Measurements from ENCODE around the gene C1QL4.

The C1QL4 gene

GRCh38 chr12:49347311-49348193 is 10.6 kb upstream of the C1QL4 start:
- no CpG with 5 or more reads among the region's 37 CpGs for WGBS (ENCODE audit: insufficient coverage, insufficient read length)
- H3K36me3 ChIP-seq (ENCODE audit: control insufficient read depth, insufficient read depth, low read length), result no peaks in the 10 kb centered on the region
- no peak for DNase-seq (ENCODE audit: low read depth, low spot score)
- H3K27ac ChIP-seq (ENCODE audit: low read length), result no peak overlapping the region
- H3K27me3 ChIP-seq (ENCODE audit: control insufficient read depth, insufficient read depth, low read length), result peaks cover 66% of the 10 kb centered on the region
- H3K4me3 ChIP-seq (ENCODE audit: low read length), result peak overlapping the region; percentile 10; the same call in 1 of the 2 replicates
- H3K4me1 ChIP-seq (ENCODE audit: control insufficient read depth, insufficient read depth, low read length), result peaks cover 7% of the 10 kb centered on the region
- H3K9me3 ChIP-seq (ENCODE audit: control insufficient read depth, insufficient read depth, low read length), result no peaks in the 10 kb centered on the region

GRCh38 chr12:49346659-49347310 is 9.8 kb upstream of the C1QL4 start, which contains the start of gene DNAJC22:
Gene DNAJC22, plus strand, starts transcription at chr12:49346888. Its CDS starts 1,985 bp downstream, at chr12:49348873.
- Histone ChIP-seq H3K27ac (ENCODE audit: low read length) (no peak within 1 kb of the TSS), H3K4me1 (ENCODE audit: control insufficient read depth, insufficient read depth, low read length) (peaks cover 7% of the 10 kb centered on the region), H3K36me3 (ENCODE audit: control insufficient read depth, insufficient read depth, low read length) (no peaks in the 10 kb centered on the region), H3K27me3 (ENCODE audit: control insufficient read depth, insufficient read depth, low read length) (peaks cover 66% of the 10 kb centered on the region), H3K9me3 (ENCODE audit: control insufficient read depth, insufficient read depth, low read length) (no peaks in the 10 kb centered on the region), H3K4me3 (ENCODE audit: low read length) (peak within 1 kb of the TSS; percentile 21; the same call in 1 of the 2 replicates)
- WGBS (ENCODE audit: insufficient coverage, insufficient read length), result no CpG with 5 or more reads among the region's 47 CpGs
- no peak for DNase-seq (ENCODE audit: low read depth, low spot score)

GRCh38 chr12:49345825-49346658 is 9.1 kb upstream of the C1QL4 start:
- Histone ChIP-seq H3K27ac (ENCODE audit: low read length) (no peak overlapping the region), H3K4me3 (ENCODE audit: low read length) (peak overlapping the region; percentile 21; the same call in 1 of the 2 replicates), H3K9me3 (ENCODE audit: control insufficient read depth, insufficient read depth, low read length) (no peaks in the 10 kb centered on the region), H3K27me3 (ENCODE audit: control insufficient read depth, insufficient read depth, low read length) (peaks cover 74% of the 10 kb centered on the region), H3K36me3 (ENCODE audit: control insufficient read depth, insufficient read depth, low read length) (no peaks in the 10 kb centered on the region), H3K4me1 (ENCODE audit: control insufficient read depth, insufficient read depth, low read length) (peaks cover 9% of the 10 kb centered on the region)
- DNase-seq (ENCODE audit: low read depth, low spot score), result no peak
- WGBS (ENCODE audit: insufficient coverage, insufficient read length), result no CpG with 5 or more reads among the region's 61 CpGs

- no peak overlapping the region; the same call in 1 of the 2 replicates for H3K4me3 ChIP-seq (ENCODE audit: low read length)
- peaks cover 9% of the 10 kb centered on the region for H3K4me1 ChIP-seq (ENCODE audit: control insufficient read depth, insufficient read depth, low read length)
- H3K9me3 ChIP-seq (ENCODE audit: control insufficient read depth, insufficient read depth, low read length), result no peaks in the 10 kb centered on the region
- H3K36me3 ChIP-seq (ENCODE audit: control insufficient read depth, insufficient read depth, low read length), result no peaks in the 10 kb centered on the region
- H3K27me3 ChIP-seq (ENCODE audit: control insufficient read depth, insufficient read depth, low read length), result peaks cover 82% of the 10 kb centered on the region
- no CpG with 5 or more reads among the region's 70 CpGs for WGBS (ENCODE audit: insufficient coverage, insufficient read length)
- no peak overlapping the region for H3K27ac ChIP-seq (ENCODE audit: low read length)
- no peak for DNase-seq (ENCODE audit: low read depth, low spot score)
These were observed 8.2 kb upstream of the C1QL4 start for GRCh38 chr12:49345051-49345824.

GRCh38 chr12:49344486-49345050 is 7.6 kb upstream of the C1QL4 start:
- WGBS (ENCODE audit: insufficient coverage, insufficient read length), result no CpG with 5 or more reads among the region's 15 CpGs
- DNase-seq (ENCODE audit: low read depth, low spot score), result no peak
- Histone ChIP-seq H3K4me3 (ENCODE audit: low read length) (no peak overlapping the region), H3K27me3 (ENCODE audit: control insufficient read depth, insufficient read depth, low read length) (peaks cover 88% of the 10 kb centered on the region), H3K27ac (ENCODE audit: low read length) (no peak overlapping the region), H3K9me3 (ENCODE audit: control insufficient read depth, insufficient read depth, low read length) (no peaks in the 10 kb centered on the region), H3K4me1 (ENCODE audit: control insufficient read depth, insufficient read depth, low read length) (peaks cover 9% of the 10 kb centered on the region), H3K36me3 (ENCODE audit: control insufficient read depth, insufficient read depth, low read length) (no peaks in the 10 kb centered on the region)

- H3K9me3 ChIP-seq (ENCODE audit: control insufficient read depth, insufficient read depth, low read length), result no peaks in the 10 kb centered on the region
- WGBS (ENCODE audit: insufficient coverage, insufficient read length), result no CpG with 5 or more reads among the region's 33 CpGs
- H3K4me1 ChIP-seq (ENCODE audit: control insufficient read depth, insufficient read depth, low read length), result peaks cover 12% of the 10 kb centered on the region
- peaks cover 89% of the 10 kb centered on the region for H3K27me3 ChIP-seq (ENCODE audit: control insufficient read depth, insufficient read depth, low read length)
- no peak overlapping the region for H3K27ac ChIP-seq (ENCODE audit: low read length)
- no peaks in the 10 kb centered on the region for H3K36me3 ChIP-seq (ENCODE audit: control insufficient read depth, insufficient read depth, low read length)
- no peak for DNase-seq (ENCODE audit: low read depth, low spot score)
- H3K4me3 ChIP-seq (ENCODE audit: low read length), result no peak overlapping the region; the same call in 1 of the 2 replicates
These were observed 6.1 kb upstream of the C1QL4 start for GRCh38 chr12:49342914-49343731.

- DNase-seq (ENCODE audit: low read depth, low spot score), result peak; percentile 97
- Histone ChIP-seq H3K4me1 (ENCODE audit: control insufficient read depth, insufficient read depth, low read length) (peaks cover 13% of the 10 kb centered on the region), H3K4me3 (ENCODE audit: low read length) (peak overlapping the region; percentile 61; the same call in 1 of the 2 replicates), H3K27me3 (ENCODE audit: control insufficient read depth, insufficient read depth, low read length) (peaks cover 91% of the 10 kb centered on the region), H3K36me3 (ENCODE audit: control insufficient read depth, insufficient read depth, low read length) (no peaks in the 10 kb centered on the region), H3K9me3 (ENCODE audit: control insufficient read depth, insufficient read depth, low read length) (no peaks in the 10 kb centered on the region), H3K27ac (ENCODE audit: low read length) (no peak overlapping the region)
- no CpG with 5 or more reads among the region's 58 CpGs for WGBS (ENCODE audit: insufficient coverage, insufficient read length)
These were observed 5.3 kb upstream of the C1QL4 start for GRCh38 chr12:49342066-49342913.

- Histone ChIP-seq H3K27ac (ENCODE audit: low read length) (no peak overlapping the region), H3K36me3 (ENCODE audit: control insufficient read depth, insufficient read depth, low read length) (no peaks in the 10 kb centered on the region), H3K9me3 (ENCODE audit: control insufficient read depth, insufficient read depth, low read length) (no peaks in the 10 kb centered on the region), H3K4me1 (ENCODE audit: control insufficient read depth, insufficient read depth, low read length) (peaks cover 10% of the 10 kb centered on the region), H3K27me3 (ENCODE audit: control insufficient read depth, insufficient read depth, low read length) (peaks cover 88% of the 10 kb centered on the region), H3K4me3 (ENCODE audit: low read length) (peak overlapping the region; percentile 61; the same call in 1 of the 2 replicates)
- WGBS (ENCODE audit: insufficient coverage, insufficient read length), result no CpG with 5 or more reads among the region's 21 CpGs
- no peak for DNase-seq (ENCODE audit: low read depth, low spot score)
These were observed 4.7 kb upstream of the C1QL4 start for GRCh38 chr12:49341777-49342065.

Measured in iPS DF 6.9 (cell line).